ENCODE data around the gene EGFL7.
A peak's percentile ranks its signal among the peaks of the same experiment; 100 is the strongest.

EGFL7 gene

DNA sequence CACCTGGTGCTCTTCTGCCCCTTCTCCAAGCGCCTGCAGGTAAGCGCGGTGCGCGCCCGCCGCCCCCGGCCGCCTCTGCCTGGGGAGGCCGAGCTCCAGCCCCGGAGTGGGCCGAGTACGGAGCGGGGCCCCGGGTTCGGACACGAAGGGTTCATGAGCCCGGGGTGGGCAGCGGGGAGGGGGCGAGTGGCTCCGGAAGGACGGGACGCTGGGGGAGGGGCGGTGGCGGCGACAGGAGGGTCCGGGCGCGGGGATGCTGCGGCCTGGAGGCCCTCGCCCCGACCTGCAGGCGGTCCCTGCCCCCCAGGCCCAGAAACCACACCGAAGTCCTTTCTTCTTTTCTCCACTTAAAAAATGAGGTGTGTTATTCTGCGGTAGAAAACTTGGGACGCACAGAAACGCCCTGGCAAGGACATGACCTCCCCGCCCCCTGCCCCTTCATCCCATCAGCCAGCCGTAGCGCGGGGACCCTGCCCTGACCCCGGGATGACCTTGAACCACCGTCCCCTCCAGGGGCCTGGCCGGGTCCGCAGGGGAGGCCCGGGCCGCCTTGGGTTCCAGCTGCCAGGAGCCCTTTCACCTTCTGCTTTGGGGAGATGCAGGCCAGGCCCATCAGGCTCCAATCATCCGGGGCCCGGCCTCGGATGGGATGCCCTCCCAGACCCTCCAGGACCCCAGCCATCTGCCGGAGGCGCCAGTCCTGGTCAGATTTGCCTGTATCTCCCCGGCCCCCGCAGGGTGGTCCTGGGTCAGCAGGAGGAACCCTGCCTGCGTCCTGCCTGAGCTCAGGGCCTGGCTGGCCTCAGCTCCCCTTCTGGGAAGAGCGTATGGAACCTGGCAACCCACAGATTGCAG lies 50.2 kb downstream of the EGFL7 start:
- peak overlapping the region; percentile 19 for H3K27ac ChIP-seq
- H3K9me3 ChIP-seq (ENCODE audit: control insufficient read depth, low read length): no peaks in the 10 kb centered on the region
- peak overlapping the region; percentile 69 for H2AFZ ChIP-seq
- peak overlapping the region; percentile 87 for H3K4me2 ChIP-seq (ENCODE audit: low read length)
- TF ChIP-seq, protein P1, sequence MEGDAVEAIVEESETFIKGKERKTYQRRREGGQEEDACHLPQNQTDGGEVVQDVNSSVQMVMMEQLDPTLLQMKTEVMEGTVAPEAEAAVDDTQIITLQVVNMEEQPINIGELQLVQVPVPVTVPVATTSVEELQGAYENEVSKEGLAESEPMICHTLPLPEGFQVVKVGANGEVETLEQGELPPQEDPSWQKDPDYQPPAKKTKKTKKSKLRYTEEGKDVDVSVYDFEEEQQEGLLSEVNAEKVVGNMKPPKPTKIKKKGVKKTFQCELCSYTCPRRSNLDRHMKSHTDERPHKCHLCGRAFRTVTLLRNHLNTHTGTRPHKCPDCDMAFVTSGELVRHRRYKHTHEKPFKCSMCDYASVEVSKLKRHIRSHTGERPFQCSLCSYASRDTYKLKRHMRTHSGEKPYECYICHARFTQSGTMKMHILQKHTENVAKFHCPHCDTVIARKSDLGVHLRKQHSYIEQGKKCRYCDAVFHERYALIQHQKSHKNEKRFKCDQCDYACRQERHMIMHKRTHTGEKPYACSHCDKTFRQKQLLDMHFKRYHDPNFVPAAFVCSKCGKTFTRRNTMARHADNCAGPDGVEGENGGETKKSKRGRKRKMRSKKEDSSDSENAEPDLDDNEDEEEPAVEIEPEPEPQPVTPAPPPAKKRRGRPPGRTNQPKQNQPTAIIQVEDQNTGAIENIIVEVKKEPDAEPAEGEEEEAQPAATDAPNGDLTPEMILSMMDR (IDR thresholded peaks at IDR 0.05): no peak
- H3K36me3 ChIP-seq (ENCODE audit: control insufficient read depth, insufficient read depth, low read length): no peaks in the 10 kb centered on the region
- no peaks in the 10 kb centered on the region for H3K79me2 ChIP-seq
- H3K27me3 ChIP-seq (ENCODE audit: control insufficient read depth, insufficient read depth, low read length): no peaks in the 10 kb centered on the region
- no peak overlapping the region for H3K9ac ChIP-seq
- H3K4me1 ChIP-seq: no peaks in the 10 kb centered on the region
- H3K4me3 ChIP-seq (ENCODE audit: low read depth, low read length): peak overlapping the region; percentile 71

DNA sequence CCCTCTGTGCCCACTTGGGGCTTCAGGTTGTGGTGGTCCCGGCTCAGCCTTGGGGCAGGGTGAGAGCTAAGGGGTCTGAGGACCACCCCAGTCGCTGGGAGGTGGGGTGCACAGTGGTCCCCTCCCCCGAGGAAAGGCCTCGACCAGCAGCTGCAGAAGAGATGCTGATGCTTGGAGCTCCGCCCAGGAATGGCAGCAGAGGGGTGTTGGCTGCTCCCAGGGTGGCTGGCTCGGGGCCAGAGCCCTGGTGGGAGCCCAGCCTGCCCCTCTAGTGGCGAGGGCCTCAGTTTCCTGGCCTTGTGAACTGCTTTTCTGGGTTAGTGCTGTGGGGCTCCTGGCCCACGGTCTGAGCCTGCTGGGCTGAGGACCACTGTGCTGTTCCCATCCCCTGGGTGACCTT lies 50.8 kb downstream of the EGFL7 start:
- peak overlapping the region; percentile 71 for H3K4me3 ChIP-seq (ENCODE audit: low read depth, low read length)

DNA sequence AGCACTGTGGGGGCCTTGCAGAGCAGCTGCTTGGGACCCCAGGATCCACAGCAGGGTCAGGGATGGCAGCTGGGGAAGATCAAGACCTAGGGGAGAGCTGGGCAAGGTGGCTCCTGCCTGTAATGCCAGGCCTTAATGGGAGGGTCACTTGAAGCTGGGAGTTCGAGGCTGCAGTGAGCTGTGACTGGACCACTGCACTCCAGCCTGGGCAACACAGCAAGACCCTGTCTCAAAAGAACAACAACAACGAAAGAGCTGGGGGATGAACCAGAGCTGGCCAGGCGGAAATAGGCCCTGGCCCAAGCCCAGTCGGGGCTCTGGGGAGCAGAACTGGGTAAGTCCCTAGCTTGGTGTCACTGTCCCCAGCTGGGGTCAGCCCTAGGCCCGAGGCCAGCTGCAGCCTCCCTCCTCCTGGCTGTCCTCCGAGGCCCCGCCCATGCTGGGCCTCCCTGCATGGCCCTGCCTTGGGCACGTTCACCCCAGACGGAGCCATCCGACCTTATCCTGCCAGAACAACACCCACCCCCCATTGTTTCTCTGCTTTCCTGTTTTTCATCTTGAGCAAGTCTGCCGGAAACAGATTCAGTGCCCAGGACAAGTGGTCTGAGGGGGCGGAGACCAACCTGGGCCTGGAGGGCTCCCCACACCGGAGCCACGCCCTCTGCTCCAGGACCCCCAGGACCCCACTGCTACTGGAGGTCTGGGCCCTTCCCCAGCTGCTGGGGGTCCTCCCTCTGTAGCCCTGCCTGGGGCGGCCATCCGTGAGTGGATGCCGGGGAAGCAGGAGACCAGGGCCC lies 51.6 kb downstream of the EGFL7 start:
- peak overlapping the region; percentile 87 for H3K4me2 ChIP-seq (ENCODE audit: low read length)

More for the DNA sequence above, 50.8 kb downstream of the EGFL7 start:
- H2AFZ ChIP-seq: no peak overlapping the region
- H3K27ac ChIP-seq: peak overlapping the region; percentile 19
- H3K36me3 ChIP-seq (ENCODE audit: control insufficient read depth, insufficient read depth, low read length): no peaks in the 10 kb centered on the region
- TF ChIP-seq, protein P1 (IDR thresholded peaks at IDR 0.05): no peak
- H3K27me3 ChIP-seq (ENCODE audit: control insufficient read depth, insufficient read depth, low read length): no peaks in the 10 kb centered on the region
- H3K4me2 ChIP-seq (ENCODE audit: low read length): peak overlapping the region; percentile 87
- H3K4me1 ChIP-seq: no peaks in the 10 kb centered on the region
- no peaks in the 10 kb centered on the region for H3K9me3 ChIP-seq (ENCODE audit: control insufficient read depth, low read length)
- no peaks in the 10 kb centered on the region for H3K79me2 ChIP-seq
- H3K9ac ChIP-seq: no peak overlapping the region

DNA sequence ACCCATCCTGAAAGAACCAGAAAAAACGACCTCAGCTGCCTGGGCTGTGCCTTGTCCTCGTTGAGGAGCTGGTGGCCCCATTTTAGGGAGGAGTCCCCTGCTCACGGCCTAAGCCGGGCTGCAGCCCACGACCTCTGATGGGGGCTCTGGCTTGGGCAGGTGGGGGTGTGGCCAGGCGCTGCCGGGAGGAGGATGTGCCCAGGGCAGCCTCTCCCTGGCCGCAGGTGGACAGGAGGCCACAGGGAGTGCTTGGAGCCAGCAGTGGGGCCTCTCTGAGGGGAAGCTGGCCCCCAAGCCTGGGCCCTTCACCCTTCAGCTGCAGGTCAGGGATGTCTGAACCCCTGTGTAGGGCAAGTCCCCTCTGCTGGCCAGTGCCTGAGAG lies 52.2 kb downstream of the EGFL7 start:
- TF ChIP-seq, protein P1 (IDR thresholded peaks at IDR 0.05): no peak
- peak overlapping the region; percentile 19 for H3K27ac ChIP-seq
- no peak overlapping the region for H3K4me2 ChIP-seq (ENCODE audit: low read length)
- no peaks in the 10 kb centered on the region for H3K27me3 ChIP-seq (ENCODE audit: control insufficient read depth, insufficient read depth, low read length)
- no peaks in the 10 kb centered on the region for H3K36me3 ChIP-seq (ENCODE audit: control insufficient read depth, insufficient read depth, low read length)
- H3K4me1 ChIP-seq: no peaks in the 10 kb centered on the region
- no peak overlapping the region for H3K9ac ChIP-seq
- H3K4me3 ChIP-seq (ENCODE audit: low read depth, low read length): no peak overlapping the region
- H2AFZ ChIP-seq: no peak overlapping the region
- H3K9me3 ChIP-seq (ENCODE audit: control insufficient read depth, low read length): no peaks in the 10 kb centered on the region
- H3K79me2 ChIP-seq: no peaks in the 10 kb centered on the region

More for the DNA sequence above, 51.6 kb downstream of the EGFL7 start:
- Histone ChIP-seq H3K4me3 (ENCODE audit: low read depth, low read length) (no peak overlapping the region), H3K27ac (peak overlapping the region; percentile 19), H3K9me3 (ENCODE audit: control insufficient read depth, low read length) (no peaks in the 10 kb centered on the region), H3K9ac (no peak overlapping the region), H2AFZ (no peak overlapping the region), H3K79me2 (no peaks in the 10 kb centered on the region), H3K27me3 (ENCODE audit: control insufficient read depth, insufficient read depth, low read length) (no peaks in the 10 kb centered on the region), H3K4me1 (no peaks in the 10 kb centered on the region), H3K36me3 (ENCODE audit: control insufficient read depth, insufficient read depth, low read length) (no peaks in the 10 kb centered on the region)
- TF ChIP-seq, protein P1 (IDR thresholded peaks at IDR 0.05): no peak
